HG03565 (cell line): ENCODE data around the gene MMEL1.

Experiments used
- ATAC-seq: cut with Tn5 transposase; IDR thresholded peaks from one replicate; pipeline ENCODE4 v1.9.1; 2021; ENCODE audit warnings: mild to moderate bottlenecking, moderate library complexity; ENCODE audit not compliant: unreplicated experiment

The MMEL1 gene

GRCh38 chr1:2606881-2607621 lies 25.8 kb downstream of the MMEL1 start:
- no peak for ATAC-seq

GRCh38 chr1:2606396-2606880 lies 26.4 kb downstream of the MMEL1 start:
- ATAC-seq = no peak

- ATAC-seq = no peak
Measured at GRCh38 chr1:2605509-2606395, 27.1 kb downstream of the MMEL1 start.

GRCh38 chr1:2604844-2605508 lies 27.8 kb downstream of the MMEL1 start:
- no peak for ATAC-seq

- ATAC-seq = no peak
Measured at GRCh38 chr1:2604156-2604843, 28.5 kb downstream of the MMEL1 start.

- ATAC-seq = no peak
Measured at GRCh38 chr1:2603521-2604155, 29.2 kb downstream of the MMEL1 start.

GRCh38 chr1:2602866-2603520 lies 29.8 kb downstream of the MMEL1 start:
- ATAC-seq = no peak

GRCh38 chr1:2602311-2602835 lies 30.4 kb downstream of the MMEL1 start:
- no peak for ATAC-seq

GRCh38 chr1:2601721-2602303 lies 31.0 kb downstream of the MMEL1 start:
- no peak for ATAC-seq

- no peak for ATAC-seq
Measured at GRCh38 chr1:2598329-2598931, 34.4 kb downstream of the MMEL1 start.

- ATAC-seq = no peak
Measured at GRCh38 chr1:2597441-2598328, 35.1 kb downstream of the MMEL1 start.

- ATAC-seq = no peak
Measured at GRCh38 chr1:2596530-2597333, 36.1 kb downstream of the MMEL1 start.

- ATAC-seq = no peak
Measured at GRCh38 chr1:2595812-2596529, 36.8 kb downstream of the MMEL1 start.

GRCh38 chr1:2595261-2595811 lies 37.5 kb downstream of the MMEL1 start:
- no peak for ATAC-seq

GRCh38 chr1:2594641-2595131 lies 38.1 kb downstream of the MMEL1 start:
- ATAC-seq = no peak
